ENCODE results near the gene ARHGEF19.
"Not testable (repeated sequence)": the region's sequence is repeated elsewhere in the genome, so short reads cannot be mapped to it uniquely, and the experiment has no call there.

ARHGEF19 gene

DNA sequence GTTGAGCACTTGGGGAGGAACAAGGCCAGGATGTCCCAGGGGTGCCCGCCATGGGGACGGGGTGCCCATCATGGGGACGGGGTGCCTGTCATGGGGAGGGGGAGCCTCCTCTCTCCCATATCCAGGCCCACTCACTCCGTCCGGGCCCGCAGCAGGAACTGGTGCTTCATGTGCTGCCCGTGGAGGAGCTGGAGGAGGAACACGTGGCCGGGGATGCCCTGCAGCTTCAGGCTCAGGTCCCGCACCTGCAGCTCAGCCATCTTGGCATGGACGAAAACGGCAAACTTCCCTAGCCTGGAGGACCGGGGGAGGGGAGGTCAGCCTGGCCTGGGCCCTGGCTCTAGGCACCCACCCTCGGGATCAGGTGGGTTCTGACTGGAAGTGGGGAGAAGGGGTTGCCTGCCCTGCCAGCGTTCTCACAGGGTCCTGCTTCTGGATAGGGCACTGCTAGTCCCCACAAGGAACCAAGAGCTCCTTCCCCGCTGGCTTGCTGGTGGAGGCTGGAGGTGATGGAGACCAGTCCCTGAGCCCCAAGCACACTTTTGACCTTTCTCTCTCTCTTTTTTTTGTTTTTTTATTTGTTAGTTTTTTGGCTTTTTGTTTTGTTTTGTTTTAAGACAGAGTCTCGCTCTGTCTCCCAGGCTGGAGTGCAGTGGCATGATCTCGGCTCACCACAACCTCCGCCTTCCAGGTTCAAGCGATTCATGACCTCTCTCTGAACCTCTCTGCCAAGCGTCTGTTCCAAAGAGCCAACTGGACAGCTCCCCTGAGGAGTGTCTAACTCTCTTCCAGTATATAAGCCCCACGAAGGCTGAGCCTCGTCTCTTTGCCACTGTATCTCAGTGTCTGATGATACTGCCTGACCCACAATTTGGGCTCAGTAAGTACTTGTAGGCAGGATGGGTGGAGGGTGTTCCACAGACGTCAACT is 9.9 kb downstream of the ARHGEF19 start:
- no peak for DNase-seq

DNA sequence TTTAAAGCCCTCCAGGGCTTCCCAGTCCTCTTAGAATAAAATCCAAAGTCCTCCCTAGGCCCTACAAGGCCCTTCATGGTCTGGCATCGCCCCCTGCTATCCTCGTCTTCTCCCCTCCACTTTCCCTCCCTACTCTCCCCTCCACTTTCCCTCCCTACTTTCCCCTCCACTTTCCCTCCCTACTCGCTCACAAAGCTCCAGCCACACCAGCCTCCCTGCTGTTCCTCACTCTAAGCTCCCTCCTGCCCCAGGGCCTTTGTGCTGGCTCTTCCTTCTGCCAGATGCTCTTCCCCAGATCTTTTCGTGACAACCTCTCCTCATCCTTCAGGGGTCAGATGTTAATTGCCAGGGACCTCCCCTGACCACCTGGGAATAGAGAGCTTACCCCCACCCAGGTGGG is 12.8 kb downstream of the ARHGEF19 start:
- DNase-seq: no peak

DNA sequence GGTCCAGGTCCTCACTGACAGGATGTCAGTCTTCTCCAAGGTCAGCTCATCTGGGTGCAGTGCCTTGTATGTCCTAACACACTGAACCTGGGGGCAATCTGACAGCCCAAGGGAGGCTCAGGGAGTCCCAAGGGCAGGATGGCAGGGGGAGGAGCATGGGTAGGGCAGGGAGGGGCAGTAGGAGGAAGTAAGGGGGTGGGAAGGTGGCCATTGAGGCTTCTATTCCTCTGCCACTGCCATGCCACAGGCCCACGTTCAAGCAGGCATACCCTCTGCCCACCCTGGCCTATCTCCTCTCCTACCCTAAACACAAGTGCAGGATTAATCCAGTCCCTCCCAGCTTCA is 13.3 kb downstream of the ARHGEF19 start:
- no peak for DNase-seq

DNA sequence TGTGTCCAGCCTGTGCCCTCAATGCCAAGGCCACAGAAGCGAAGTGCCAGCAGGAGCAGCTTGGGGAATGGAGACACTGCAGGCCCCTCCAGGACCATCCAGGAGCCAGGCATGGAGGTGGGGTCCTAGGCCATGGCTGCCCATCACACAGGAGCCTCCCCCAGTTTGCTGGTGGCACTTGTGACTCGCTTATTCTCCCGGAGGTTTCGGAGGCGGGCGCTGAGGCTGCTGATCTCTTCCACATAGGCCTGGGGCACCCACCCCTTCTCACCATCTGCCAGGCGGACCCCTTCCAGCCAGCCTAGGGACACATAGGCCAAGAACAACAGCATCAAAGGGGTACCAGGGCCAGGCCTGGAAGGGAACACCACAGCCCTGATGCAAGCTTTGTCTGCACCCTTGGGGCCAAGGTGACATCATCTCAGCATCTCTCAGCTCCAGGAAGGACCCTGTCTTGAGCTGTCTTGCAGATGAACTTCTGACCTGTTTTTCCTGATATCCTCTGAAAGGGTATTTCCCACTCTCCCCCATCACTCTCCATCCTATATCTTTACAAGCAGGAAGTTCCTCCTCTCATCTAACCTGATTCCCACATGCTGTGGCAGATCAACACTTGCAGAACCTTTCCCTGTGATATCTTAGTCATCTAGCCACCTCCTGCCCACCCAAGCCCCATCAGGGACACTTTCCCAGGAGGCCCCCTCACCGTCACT is 13.9 kb downstream of the ARHGEF19 start:
- no peak for DNase-seq

DNA sequence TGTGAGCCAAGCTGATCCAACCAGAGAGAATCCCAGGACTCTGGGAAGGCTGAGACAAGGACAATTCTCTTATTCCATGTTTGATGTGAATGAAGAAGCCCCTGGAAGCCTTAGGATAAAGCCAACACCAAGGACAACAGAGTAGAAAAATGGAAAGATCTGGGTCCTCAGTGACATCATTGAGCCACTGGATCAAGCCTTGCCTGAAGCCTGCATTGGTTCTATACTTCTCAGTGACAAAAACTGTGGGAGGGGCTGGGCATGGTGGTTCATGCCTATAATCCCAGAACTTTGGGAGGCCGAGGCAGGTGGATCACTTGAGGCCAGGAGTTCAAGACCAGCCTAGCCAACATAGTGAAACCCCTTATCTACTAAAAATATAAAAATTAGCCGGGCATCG is 15.6 kb downstream of the ARHGEF19 start:
- no peak for DNase-seq

DNA sequence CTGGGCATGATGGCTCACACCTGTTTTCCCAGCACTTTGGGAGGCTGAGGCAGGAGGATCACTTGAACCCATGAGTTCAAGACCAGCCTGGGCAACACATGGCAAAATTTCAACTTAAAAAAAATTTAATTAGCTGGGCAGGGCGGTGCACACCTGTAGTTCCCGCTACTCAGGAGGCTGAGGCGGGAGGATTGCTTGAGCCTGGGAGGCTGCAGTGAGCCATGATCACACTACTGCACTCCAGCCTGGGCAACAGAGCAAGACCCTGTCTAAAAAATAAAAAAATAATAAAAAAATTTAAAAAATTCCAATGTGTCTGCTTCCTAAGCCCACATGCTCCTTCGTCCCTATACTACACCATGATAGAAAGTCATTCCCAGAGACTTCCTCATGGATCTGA is 16.3 kb downstream of the ARHGEF19 start:
- DNase-seq: not testable (repeated sequence)

DNA sequence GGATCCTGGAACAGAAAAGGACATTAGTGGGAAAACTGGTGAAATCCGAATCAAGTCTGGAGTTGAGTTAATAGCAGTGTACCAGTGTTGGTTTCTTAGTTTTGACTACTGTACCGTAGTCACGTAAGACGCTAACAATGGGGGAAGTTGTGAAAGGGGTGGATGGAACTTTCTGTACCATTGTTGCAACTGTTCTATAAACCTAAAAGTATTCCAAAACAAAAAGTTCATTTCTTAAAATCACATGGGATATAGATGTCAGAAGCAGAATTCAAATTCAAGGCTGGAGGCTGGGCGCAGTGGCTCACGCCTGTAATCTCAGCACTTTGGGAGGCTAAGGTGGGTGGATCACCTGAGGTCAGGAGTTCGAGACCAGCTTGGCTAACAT is 16.9 kb downstream of the ARHGEF19 start:
- DNase-seq: no peak

DNA sequence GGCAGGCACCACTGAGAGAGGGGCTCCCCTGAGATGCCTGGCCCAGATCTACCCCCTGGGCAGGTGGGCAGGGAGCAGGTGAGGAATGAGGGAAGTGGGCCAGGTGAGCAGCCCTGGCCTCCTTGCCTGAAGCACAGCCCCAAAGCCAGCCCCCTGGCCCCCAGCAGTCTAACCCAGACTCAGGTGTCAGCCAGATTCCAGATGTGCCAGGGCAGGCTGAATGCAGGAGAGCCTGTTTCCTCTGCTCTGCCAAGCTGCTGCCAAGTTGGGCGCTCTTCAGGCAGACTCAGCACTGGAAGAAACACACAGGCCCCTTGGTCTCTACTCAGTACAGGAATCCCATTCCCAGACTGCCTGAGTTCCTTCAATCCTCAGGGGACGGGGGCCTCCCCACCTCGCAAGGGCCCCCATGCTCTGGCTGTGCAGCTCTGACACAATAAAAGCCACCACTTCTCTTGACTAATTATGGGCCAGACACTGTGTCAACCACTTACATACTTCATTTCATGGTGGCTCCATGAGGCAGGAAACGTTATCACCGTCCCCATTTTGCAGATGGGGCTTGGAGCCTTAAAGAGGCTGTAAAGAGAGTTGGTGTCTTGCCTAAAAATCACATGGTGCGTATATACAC is 20.4 kb downstream of the ARHGEF19 start:
- no peak for DNase-seq

DNA sequence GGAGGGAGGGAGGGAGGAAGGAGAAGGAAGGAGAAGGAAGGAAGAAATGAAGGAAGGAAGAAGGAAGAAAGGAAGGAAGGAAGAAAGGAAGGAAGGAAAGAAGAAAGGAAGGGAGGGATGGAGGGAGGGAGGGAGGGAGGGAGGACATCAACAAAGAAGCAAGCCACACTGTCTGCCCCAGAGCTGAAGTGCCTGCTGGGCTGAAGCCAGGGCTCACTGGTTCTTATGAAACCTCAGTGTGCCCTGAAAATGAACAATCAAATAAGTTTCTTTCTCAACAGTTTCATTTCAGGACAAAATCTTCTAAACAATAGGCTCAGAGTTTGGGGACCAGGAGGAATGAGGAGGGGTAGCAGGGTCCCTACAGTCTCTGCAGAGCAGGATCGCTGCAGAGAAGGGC is 21.1 kb downstream of the ARHGEF19 start:
- no peak for DNase-seq

DNA sequence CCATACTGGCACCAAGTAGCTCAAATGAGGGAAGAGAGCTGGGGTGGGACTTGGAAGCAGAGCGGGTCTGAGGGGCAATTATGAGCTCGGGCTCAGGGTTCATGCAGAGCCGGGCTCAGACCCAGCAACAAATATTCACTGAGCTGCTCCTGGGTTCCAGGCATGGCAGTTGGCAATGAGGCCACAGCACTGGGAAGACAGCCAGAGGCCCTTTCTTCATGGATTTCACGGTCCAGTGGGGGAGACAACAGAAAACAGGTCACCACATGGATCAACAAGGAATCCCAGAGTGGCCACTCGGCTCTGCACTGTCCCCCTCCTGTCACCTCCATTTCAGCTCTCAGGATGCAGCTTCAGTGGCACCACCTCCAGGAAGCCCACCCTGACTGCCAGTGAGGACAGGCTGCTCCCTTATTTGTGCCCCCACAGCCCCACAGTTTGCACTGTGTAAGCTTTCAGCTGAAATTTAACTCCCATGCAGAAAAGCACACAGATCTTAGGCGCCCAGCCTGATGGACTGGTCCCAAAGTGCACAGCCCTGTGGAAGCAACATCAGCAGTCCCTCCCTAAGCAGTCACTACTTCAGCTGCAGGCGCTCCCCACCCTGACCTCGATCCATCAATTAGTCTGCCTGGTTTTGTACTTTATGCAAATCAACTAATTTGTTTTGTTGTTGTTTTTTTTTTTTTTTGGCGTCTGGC is 22.4 kb downstream of the ARHGEF19 start:
- no peak for DNase-seq

DNA sequence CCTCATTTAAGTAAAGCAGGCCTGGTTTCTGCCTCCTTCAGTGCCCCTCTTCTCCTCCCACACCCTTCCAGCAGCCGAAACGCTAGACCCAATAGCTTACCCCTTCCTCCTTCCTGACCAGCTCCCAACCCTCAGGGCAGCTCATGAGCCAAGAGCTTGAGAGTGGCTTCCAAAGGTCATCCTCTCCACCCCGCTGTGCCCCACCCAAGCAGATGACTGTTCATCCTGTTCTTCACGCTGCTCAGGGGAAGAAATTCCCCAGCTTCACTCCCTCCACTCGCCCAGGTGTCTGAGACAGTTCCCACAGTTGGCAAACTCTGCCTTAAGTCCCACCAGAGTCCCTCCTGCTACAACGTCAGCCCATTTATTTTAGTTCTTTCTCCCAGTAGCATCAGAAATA is 23.4 kb downstream of the ARHGEF19 start:
- DNase-seq: no peak

DNA sequence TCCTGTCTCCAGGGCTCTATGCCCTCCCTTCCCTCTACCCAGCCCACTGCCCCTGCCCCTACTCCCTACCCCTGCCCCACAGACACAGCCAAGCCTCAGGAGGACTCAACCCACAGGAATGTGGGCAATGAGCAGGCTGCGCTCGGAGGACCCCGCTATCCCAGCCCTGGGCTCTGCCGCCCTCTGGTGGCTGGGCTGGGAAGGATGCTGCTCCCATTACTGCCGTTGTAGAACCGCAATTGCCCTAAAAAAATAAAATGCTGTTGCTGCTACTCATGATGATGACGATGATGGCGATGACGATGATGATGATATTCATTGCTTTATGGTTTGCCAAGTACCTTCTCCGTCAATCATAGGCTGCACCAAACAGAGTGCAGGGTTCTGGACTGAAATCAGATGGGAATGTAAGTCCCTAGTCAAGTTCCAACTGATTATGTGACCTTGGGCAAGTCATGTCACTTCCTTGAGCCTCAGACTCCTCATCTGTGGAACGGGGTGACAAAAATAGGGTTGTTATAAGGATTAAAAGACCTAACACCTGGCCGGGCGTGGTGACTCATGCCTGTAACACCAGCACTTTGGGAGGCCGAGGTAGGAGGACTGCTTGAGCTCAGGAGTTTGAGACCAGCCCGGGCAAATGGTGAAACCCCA is 24.6 kb downstream of the ARHGEF19 start:
- DNase-seq: peak; percentile 74

DNA sequence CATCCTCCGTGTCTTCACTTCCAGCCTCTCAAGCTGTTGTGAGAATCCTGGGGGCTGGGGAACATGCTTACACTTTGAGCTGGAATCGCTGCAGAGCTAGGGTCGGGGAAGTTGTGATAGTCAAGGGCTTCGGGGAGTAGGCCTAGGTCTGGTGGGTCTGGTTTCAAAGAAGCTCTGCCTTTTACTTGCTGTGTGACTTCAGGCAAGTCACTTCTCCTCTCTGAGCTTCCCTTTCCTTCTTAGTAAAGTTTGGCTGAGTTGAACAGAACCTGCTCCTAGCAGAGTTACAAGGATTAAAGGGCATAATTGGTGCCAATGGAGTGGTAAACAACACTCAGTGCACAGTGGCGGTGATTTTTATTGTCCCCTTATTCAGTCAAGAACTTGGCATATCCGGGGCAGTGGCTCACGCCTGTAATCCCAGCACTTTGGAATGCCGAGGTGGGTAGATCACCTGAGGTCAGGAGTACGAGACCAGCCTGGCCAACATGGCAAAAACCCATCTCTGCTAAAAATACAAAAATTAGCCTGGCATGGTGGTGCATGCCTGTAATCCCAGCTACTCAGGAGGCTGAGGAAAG is 25.7 kb downstream of the ARHGEF19 start:
- no peak for DNase-seq

DNA sequence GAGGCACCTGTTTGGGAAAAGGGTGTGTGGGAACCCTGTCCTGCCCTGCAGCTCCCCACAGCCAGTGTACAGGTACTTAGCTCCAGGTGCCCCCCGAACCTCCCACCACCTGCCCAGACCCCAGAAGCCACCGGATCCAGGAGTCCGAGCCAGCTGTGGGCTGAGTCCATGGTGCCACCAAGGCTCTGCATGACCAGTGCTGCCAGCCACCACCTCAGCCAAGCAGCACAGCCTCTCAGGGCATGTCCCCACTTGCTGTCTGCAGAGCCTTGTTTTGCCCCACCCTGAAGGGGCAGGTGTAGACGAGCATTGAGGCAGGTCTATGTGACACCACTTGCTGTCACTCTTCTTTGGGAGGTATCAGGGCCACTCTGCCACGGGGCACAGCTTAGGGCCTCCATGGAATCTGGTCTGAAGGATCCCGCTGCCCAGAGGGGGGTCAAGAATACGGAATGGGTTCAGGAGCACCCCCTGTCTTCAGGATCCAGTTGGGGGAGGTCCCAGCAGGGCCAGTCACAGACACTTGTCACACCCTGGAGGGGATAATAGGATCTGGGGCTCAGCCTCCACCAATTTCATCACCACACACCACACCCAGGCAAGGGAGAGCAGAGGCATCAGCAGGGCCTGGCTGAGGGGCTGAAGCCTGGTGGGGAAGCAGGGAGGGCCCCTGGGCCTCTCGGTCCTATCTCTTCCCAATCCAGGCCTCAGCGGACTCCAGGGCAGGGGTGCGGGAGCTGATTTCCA is 27.7 kb downstream of the ARHGEF19 start:
- DNase-seq: no peak

DNA sequence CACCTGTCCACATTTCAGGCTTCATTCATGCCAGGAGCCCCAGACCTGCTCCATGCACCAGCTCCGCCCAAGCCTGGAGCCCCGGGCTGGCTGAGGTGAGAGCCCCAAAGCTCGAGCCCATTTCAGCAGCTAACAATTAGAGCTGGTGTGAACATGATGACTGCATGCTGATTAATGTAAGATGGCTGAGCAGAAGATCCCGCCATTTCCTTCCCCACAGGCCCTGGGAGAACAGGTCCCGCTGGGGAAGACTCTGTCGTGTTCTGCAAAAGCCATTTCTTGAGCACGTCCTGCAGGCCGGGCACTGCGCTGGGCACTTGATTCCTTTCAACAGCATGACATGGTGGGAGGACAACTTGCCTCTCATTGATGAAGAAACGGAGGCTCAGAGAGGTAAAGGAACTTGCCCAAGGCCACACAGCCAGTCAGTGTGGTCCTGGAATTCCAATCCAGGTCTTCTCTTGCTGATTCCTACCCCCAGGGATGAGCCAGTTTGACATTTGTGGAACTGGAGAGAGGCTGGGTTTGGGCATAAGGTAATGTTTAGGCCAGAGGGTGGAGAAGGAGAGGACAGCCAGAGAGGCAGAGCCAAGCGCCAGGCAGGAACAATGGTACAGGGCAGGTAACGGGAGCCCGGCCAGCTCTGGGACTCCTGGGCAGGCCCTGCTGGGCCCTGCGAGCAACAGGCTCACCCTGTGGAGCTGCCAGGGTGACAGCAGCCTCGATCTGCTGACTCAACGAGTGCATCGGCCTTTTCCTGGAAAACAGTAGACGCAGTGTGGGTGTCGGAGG is 28.5 kb downstream of the ARHGEF19 start:
- no peak for DNase-seq

DNA sequence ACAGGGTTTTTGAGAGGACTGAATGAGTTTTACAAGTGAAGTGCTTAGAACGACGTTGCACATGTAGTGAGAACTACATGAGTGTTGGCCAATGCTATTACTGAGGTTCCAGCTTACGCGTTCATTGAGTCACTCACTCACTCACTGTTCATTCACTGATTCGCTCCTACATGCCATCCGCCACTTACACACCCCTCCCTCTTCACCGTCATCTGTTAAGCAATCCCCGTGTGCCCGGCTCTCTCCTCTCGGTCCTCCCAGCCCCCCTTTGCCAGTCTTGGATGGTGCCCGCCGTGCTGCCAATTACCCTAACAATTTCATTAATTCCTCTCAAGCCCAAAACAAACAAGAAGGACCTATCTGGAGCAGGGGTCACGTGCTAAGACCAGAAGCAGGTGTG is 29.3 kb downstream of the ARHGEF19 start:
- DNase-seq: no peak

DNA sequence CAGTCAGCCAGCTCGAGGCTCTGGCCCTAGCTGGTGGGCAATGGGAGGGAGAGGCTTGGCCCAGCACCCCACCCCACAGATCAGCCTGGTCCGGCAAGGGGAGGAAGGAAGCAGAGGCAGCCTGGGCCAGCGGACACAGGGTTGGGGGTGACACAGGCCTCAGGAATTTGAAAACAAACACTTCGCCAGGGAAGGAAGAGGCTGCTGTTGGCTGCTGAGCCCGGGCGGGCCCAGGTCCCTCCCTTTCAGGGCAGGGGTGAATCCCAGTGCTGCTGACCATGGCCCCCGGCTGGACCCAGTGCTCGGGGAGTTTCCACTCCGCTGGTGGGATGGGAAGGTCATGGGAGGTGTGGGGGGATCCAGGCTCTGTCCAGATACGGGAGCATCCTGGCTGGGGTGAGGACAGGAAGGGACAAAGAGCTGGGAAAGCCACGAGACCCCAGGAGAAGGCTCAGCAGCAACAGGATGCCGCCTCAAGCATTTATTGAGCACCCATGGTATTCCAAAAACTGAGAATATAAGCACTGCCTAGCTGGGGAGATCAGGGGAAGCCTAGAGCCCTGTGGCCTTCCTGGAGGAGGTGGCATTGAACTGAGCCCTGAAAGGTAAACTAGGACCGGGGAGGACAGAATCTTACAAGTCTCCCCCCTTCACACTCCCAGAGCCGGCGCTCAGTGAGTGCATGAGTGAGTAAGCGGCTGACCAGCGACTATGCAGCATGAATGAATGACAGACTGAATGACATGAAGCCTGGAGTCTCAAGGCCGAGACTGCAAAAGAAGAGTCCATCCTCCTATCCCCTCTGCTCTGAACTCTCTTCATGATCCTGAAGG is 30.3 kb downstream of the ARHGEF19 start:
- DNase-seq: no peak

DNA sequence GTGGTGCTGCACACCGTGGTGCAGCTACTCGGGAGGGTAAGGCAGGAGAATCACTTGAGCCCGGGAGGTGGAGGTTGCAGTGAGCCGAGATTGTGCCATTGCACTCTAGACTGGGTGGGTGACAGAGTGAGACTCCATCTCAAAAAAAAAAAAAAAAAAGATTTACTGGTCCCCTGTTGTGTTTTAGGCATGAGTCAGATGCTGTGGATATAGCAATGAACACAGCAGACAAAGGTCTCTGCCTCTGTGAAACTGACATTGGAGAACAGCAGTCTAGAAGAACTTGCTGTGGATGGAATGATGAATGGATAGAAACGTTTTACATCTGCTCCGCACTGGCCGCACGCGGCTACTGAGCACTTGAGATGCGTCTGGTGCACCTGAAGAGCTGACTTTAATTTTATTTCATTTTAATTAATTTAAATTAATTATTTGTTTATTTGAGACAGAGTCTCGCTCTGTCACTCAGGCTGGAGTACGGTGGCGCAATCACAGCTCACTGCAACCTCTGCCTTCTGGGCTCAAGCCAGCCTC is 32.1 kb downstream of the ARHGEF19 start:
- DNase-seq: no peak

Measured in activated gamma-delta T cell treated with Interleukin-2 at 50 U/mL for 16 hours (primary cell).